NCI-H2107 (cell line): ENCODE measurements around the gene HPS1.
"Not testable (repeated sequence)": the region's sequence is repeated elsewhere in the genome, so short reads cannot be mapped to it uniquely, and the experiment has no call there.

Experiments
- DNase-seq: peaks from one replicate; lab custom pipeline; 2025; lab: John Stamatoyannopoulos, UW

The HPS1 gene

GRCh38 chr10:98389398-98389797 is 57.3 kb downstream of the HPS1 start:
- DNase-seq, result no peak

- DNase-seq, result no peak
Measured at GRCh38 chr10:98388101-98388655, 58.6 kb downstream of the HPS1 start.

DNA sequence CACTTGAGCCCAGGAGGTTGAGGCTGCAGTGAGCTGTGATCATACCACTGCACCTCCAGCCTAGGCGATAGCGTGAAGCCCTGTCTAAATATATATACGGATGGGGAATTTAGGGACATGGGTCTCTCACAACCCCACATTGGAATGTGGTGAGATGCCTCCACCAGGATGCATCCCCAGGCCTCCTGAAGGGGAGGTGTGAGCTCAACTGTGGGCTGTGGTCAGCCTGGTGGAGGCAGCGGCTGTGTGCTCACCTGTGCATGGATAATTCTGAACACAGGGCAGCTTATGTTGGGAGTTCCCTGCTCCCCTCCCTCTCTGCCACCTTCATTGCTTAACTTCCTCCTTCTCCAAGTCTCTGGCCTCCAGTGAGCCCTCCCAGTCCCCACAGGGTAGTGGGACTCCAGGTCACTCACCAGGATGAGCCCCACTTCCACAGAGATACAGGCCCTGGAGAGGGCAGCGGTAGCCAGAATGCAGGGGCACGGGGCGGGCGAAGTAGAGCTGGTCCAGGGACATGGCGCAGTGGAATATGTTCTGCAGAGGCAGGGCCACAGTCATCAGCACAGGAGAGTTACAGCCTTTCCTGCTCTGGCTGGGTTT is 62.1 kb downstream of the HPS1 start:
- no peak for DNase-seq

- no peak for DNase-seq
Measured at GRCh38 chr10:98383869-98384268, 62.9 kb downstream of the HPS1 start.

DNA sequence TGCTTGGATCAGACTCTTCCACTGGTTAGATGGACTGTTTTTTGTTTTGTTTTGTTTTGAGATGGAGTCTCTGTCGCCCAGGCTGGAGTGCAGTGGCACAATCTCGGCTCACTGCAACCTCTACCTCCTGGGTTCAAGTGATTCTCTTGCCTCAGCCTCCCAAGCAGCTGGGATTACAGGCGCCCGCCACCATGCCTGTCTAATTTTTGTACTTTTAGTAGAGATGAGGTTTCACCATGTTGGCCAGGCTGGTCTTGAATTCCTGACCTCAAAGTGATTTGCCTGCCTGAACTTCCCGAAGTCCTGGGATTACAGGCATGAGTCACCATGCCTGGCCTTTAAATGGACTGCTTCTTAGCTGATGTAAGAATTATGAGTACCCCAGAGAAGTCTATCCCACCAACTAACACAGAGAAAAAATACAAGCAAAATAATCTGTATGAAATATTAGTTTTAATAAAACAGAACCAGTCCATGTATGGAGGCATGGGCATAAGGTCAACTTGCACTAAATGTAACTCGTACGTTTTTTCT is 63.5 kb downstream of the HPS1 start:
- DNase-seq, result not testable (repeated sequence)

DNA sequence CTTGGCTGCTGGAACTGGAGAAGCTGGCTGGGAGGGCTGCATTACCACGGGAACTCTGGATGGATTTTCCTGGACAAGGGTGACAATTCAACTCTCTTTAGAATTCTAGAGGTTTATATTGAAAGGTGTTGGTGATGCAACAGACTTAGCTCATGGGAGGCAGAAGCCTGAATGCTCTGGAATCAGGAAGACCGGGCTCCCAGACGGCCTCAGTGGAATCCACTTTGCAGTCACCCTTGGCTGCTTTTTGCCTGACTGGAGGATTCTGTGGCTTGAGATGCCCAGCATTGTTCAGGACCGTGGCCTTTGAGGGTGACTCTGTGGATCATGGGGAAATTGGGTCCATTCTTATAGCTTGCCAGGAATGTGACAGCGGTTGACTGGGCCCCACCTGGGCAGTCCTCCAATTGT is 64.0 kb downstream of the HPS1 start:
- DNase-seq, result no peak

DNA sequence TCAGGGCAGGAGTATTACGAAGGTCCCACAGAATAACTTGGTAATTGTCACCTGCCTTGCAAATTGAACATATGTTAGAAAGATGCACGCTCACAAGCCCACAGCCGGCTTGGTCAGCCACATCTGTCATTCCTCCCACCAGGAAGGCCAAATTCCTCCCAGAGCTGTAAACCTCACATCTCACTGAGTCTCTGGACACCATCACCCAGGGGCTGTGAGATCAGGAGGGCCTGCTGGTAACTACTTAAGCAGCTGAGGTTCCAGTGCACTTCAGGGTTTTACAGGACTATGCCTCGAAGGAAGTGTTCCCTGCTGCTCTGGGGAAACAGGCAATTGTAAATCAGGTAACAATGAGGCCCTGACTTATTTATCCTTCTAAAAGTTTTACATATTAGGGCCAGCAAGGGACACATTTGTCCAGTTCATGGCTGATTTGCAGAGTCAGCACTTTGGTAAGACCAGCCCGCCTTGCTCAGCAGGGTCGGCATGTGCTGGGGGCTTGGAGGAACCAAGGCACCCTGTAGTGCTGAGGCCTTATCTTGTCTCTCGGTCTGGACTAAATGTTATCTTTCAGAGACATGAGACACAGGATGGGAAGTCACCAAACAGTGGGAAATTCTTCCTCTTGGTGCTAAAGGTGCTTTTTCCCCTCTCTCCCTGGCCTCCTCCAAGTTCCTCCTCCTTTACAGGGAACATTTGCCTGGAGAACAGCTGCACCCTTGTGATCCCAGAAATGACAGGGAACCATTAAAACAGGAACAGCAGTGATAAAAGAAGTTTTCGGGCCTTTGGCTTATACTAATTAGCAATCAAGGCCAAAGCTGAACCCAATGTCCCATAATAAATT is 66.0 kb downstream of the HPS1 start:
- DNase-seq, result no peak

- DNase-seq, result no peak
Measured at GRCh38 chr10:98378722-98379121, 68.0 kb downstream of the HPS1 start.

GRCh38 chr10:98377536-98377935 is 69.2 kb downstream of the HPS1 start:
- DNase-seq, result no peak

GRCh38 chr10:98377001-98377400 is 69.7 kb downstream of the HPS1 start:
- DNase-seq, result no peak

DNA sequence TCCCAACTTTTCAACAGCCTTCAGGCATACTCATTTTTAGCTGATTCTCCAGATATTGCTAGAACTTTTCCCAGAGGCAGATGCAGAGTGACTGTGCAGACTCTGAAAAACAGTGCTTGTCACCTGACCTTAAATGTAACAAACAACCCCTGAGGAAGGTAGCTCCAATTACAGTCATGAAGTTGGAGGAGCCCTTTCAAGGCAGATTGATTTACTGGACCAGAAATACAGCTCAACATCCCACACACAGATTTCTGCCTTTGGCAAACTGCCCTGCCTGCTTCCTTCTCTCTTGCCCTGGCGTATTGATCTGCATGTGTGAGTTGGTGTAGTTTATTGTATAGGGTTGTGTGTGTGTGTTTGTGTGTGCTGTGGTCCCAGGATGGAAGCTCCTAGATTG is 70.2 kb downstream of the HPS1 start:
- peak; percentile 7 for DNase-seq

- no peak for DNase-seq
Measured at GRCh38 chr10:98374217-98374985, 72.3 kb downstream of the HPS1 start.

GRCh38 chr10:98373260-98374040 is 73.3 kb downstream of the HPS1 start:
- DNase-seq, result no peak

DNA sequence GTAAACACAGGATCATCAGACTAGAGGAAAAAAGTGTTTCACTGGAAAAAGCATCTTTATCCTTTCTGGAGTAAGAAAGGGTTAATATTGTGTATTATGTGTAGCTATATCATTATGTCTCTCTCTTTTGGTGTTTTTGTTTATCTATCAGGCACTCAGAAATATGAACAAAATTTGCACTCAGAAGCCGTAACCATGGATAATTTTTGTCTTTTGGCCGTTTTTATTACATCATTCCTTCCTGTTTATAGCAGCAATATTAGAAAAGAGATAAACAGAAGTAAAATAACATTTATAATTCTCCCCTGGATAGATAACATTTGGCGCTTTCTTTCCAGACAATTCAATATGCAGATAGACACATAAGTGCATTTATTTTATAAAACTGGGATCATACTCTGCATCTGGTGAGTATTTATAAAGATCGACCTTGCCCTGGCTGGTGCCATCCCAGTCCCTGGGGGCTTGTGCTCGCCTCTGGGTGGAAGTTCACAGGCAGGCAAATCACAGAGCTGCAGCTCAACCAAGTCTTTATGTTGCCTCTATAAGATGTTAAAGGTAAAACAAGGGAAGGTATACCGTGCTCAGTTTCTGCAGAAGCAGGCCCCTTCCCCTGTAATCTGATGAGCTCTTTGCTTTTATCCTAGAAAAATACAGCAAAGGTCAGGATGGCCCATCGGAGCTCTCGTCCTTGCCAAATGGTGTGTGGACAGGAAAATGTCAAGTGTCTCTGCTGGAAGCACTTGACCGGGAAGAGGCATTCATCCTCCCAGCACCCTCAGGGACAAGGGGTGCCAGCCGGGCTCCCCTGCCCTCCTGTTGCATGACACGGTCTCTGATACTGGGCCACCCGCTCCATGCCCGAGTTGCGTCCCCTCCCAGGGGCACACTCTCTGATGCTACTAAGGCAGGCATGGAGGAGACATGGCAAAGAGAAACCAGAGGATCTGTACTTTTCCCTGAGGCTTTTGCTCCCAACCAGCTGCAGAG is 75.6 kb downstream of the HPS1 start:
- DNase-seq, result no peak

DNA sequence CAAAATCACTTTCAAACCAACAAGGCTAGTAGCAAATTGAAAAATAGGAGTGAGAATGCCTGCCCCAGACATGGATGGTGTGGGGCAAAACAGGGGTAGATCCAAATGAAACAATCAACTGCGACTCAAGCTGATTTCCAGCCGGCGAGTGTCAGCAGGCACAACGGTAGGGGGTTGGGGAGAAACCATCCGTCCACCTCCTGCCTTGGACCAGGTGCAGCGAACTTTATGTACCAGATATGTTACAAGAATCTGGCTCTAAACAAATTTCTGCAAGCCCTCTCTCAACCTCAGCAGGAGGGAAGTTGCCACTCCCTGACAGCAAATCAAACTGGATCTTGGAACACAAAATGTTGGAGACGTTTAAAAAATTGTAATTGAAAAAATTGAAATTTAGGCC is 76.9 kb downstream of the HPS1 start:
- no peak for DNase-seq

- DNase-seq, result no peak
Measured at GRCh38 chr10:98368644-98369043, 78.1 kb downstream of the HPS1 start.

DNA sequence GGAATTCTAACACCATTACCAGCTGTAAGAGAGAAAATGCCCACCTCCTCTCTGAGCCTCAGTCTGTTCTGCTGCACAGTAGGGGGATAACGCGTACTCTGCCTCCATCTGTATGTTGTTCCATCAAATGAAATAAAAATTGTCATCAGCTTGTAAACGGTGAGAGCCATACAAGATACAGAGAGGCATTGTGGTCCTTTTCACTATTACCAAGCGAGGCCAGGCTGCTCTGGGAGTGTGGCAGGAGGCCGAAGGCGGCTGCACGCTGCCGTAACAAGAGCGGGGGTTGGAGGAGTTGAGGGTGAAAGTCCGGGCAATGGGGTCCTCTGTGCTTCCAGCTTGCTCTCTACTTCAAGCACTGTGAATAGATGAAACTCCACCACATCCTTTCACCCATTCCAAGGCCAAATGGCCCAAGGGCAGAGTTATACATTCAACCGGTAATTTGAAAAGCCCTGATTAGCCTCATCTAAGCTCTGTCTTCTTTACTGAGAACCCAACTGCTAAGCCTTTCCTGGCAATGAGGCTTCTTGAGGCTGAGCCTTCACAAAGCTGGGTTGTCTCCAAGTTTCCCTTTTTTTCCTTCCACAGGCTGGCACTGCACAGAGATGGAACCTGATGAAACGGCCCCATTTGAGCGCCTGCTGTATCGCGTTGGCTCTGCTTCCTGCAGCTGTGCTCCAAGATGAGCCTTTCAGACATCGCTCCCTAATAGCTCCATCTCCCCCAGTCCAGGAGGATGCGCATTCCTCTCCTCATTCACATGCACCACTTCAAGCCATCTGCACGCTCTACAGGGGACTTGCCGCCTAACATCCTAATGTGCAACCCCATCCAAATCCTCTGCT is 78.9 kb downstream of the HPS1 start:
- DNase-seq, result no peak
